ENCODE measurements around the gene YJU2. TPM values are rescaled to one million over a fixed set of nuclear protein-coding genes. Genes with fewer than 3 reads are reported as not detected.

Gene YJU2
- polyA plus RNA-seq, 2 of the 4 experiments (the other 2 are of a cell fraction): 12.3 to 14.9 TPM

- ChIA-PET CTCF (interaction anchor here (1.5 kb wide), 1 partner anchor 39 kb away, joined by 3 read pairs; no protein-coding TSS in a partner anchor), POLR2A (no interaction called here)
- TF ChIP-seq POLR2A (IDR thresholded peaks at IDR 0.05; ENCODE audit: low read length) (no peak), RAD21 (conservative IDR thresholded peaks at IDR 0.05 in 1 of 2, IDR thresholded peaks at IDR 0.05 in 1 of 2) (no peak), RARB (CRISPR knock-in tag; IDR thresholded peaks at IDR 0.05) (no peak), CBX2 (IDR thresholded peaks at IDR 0.05; ENCODE audit: borderline replicate concordance, low read depth) (no peak), NFE2L2 (conservative IDR thresholded peaks at IDR 0.05; ENCODE audit: low read length) (no peak), PHF8 (IDR thresholded peaks at IDR 0.05; ENCODE audit: borderline replicate concordance, low read depth) (no peak), HES2 (IDR thresholded peaks at IDR 0.05) (no peak), MAFK (IDR thresholded peaks at IDR 0.05; ENCODE audit: partially characterized antibody) (no peak), JUN (IDR thresholded peaks at IDR 0.05) (no peak), MAZ (IDR thresholded peaks at IDR 0.05; ENCODE audit: borderline replicate concordance, low read depth, low read length) (no peak), SMC3 (IDR thresholded peaks at IDR 0.05) (no peak), ZFP36 (IDR thresholded peaks at IDR 0.05; ENCODE audit: borderline replicate concordance, partially characterized antibody) (no peak)
- TF ChIP-seq, protein P1, sequence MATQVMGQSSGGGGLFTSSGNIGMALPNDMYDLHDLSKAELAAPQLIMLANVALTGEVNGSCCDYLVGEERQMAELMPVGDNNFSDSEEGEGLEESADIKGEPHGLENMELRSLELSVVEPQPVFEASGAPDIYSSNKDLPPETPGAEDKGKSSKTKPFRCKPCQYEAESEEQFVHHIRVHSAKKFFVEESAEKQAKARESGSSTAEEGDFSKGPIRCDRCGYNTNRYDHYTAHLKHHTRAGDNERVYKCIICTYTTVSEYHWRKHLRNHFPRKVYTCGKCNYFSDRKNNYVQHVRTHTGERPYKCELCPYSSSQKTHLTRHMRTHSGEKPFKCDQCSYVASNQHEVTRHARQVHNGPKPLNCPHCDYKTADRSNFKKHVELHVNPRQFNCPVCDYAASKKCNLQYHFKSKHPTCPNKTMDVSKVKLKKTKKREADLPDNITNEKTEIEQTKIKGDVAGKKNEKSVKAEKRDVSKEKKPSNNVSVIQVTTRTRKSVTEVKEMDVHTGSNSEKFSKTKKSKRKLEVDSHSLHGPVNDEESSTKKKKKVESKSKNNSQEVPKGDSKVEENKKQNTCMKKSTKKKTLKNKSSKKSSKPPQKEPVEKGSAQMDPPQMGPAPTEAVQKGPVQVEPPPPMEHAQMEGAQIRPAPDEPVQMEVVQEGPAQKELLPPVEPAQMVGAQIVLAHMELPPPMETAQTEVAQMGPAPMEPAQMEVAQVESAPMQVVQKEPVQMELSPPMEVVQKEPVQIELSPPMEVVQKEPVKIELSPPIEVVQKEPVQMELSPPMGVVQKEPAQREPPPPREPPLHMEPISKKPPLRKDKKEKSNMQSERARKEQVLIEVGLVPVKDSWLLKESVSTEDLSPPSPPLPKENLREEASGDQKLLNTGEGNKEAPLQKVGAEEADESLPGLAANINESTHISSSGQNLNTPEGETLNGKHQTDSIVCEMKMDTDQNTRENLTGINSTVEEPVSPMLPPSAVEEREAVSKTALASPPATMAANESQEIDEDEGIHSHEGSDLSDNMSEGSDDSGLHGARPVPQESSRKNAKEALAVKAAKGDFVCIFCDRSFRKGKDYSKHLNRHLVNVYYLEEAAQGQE (IDR thresholded peaks at IDR 0.05): no peak
- TF ChIP-seq, protein P2, sequence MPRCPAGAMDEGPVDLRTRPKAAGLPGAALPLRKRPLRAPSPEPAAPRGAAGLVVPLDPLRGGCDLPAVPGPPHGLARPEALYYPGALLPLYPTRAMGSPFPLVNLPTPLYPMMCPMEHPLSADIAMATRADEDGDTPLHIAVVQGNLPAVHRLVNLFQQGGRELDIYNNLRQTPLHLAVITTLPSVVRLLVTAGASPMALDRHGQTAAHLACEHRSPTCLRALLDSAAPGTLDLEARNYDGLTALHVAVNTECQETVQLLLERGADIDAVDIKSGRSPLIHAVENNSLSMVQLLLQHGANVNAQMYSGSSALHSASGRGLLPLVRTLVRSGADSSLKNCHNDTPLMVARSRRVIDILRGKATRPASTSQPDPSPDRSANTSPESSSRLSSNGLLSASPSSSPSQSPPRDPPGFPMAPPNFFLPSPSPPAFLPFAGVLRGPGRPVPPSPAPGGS (IDR thresholded peaks at IDR 0.05): no peak
- TF ChIP-seq, protein P3, sequence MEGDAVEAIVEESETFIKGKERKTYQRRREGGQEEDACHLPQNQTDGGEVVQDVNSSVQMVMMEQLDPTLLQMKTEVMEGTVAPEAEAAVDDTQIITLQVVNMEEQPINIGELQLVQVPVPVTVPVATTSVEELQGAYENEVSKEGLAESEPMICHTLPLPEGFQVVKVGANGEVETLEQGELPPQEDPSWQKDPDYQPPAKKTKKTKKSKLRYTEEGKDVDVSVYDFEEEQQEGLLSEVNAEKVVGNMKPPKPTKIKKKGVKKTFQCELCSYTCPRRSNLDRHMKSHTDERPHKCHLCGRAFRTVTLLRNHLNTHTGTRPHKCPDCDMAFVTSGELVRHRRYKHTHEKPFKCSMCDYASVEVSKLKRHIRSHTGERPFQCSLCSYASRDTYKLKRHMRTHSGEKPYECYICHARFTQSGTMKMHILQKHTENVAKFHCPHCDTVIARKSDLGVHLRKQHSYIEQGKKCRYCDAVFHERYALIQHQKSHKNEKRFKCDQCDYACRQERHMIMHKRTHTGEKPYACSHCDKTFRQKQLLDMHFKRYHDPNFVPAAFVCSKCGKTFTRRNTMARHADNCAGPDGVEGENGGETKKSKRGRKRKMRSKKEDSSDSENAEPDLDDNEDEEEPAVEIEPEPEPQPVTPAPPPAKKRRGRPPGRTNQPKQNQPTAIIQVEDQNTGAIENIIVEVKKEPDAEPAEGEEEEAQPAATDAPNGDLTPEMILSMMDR (IDR thresholded peaks at IDR 0.05): no peak
- TF ChIP-seq, protein P4, sequence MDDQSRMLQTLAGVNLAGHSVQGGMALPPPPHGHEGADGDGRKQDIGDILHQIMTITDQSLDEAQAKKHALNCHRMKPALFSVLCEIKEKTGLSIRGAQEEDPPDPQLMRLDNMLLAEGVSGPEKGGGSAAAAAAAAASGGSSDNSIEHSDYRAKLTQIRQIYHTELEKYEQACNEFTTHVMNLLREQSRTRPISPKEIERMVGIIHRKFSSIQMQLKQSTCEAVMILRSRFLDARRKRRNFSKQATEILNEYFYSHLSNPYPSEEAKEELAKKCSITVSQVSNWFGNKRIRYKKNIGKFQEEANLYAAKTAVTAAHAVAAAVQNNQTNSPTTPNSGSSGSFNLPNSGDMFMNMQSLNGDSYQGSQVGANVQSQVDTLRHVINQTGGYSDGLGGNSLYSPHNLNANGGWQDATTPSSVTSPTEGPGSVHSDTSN (IDR thresholded peaks at IDR 0.05): no peak
- no peak for FAIRE-seq
- 80% methylated on average over 12 of the region's 12 CpGs for WGBS (ENCODE audit: missing lambda C conversion rate)
- Histone ChIP-seq H3K4me3 (no peak overlapping the region), H3K4me2 (no peak overlapping the region), H3K4me1 (no peaks in the 10 kb centered on the region), H3K9me3 (no peaks in the 10 kb centered on the region), H3K27ac (no peak overlapping the region)
- ATAC-seq: no peak
- DNase-seq (ENCODE audit: low read depth in 1 of 2, low spot score in 1 of 2): no peak
Measured at GRCh38 chr19:4313847-4314490, 67.1 kb downstream of the YJU2 start.

DNA sequence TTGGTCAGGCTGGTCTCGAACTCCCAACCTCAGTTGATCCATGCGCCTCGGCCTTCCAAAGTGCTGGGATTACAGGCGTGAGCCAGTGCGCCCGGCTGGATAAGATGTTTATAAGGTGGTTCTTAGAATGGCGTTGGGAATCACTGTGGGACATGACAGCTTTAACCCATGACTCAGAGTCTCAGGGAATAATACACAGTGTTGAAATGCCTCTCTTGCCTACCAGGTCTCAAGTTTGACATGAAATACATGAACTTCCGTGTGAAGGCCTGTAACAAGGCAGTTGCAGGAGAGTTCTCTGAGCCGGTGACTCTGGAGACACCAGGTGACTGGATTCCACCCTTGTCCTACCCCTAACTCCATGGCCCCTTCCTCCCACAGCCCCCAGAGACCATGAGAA lies 70.1 kb downstream of the YJU2 start:
- Histone ChIP-seq H3K27ac (no peak overlapping the region), H3K9me3 (no peaks in the 10 kb centered on the region; the same call in 2 of the 3 replicates), H3K4me3 (no peak overlapping the region), H3K4me2 (no peak overlapping the region), H3K4me1 (no peaks in the 10 kb centered on the region)
- DNase-seq (ENCODE audit: low read depth in 1 of 2, low spot score in 1 of 2) (no peak), ATAC-seq (no peak), FAIRE-seq (no peak)
- POLR2A ChIA-PET: no interaction called here
- CTCF ChIA-PET: interaction anchor here (0.8 to 1.8 kb wide), 2 partner anchors 10 to 49 kb away, joined by 3 to 5 read pairs; no protein-coding TSS in a partner anchor
- WGBS (ENCODE audit: missing lambda C conversion rate): 73% methylated on average over 9 of the region's 9 CpGs
- TF ChIP-seq SMC3 (IDR thresholded peaks at IDR 0.05): no peak
- TF ChIP-seq NPAS2 (CRISPR knock-in tag; IDR thresholded peaks at IDR 0.05; ENCODE audit: borderline replicate concordance): no peak
- TF ChIP-seq, protein P1 (IDR thresholded peaks at IDR 0.05): no peak
- TF ChIP-seq ZC3H11A (IDR thresholded peaks at IDR 0.05): no peak
- TF ChIP-seq FOSB (CRISPR knock-in tag; IDR thresholded peaks at IDR 0.05): no peak
- no peak for TF ChIP-seq ZFP36 (IDR thresholded peaks at IDR 0.05; ENCODE audit: borderline replicate concordance, partially characterized antibody)
- TF ChIP-seq HDAC2 (IDR thresholded peaks at IDR 0.05): no peak
- TF ChIP-seq ZSCAN20 (CRISPR knock-in tag; IDR thresholded peaks at IDR 0.05): no peak
- no peak for TF ChIP-seq GATA3 (IDR thresholded peaks at IDR 0.05; ENCODE audit: borderline replicate concordance)
- TF ChIP-seq ATOH8 (CRISPR knock-in tag; IDR thresholded peaks at IDR 0.05; ENCODE audit: low read depth): no peak
- TF ChIP-seq PHF8 (IDR thresholded peaks at IDR 0.05; ENCODE audit: borderline replicate concordance, low read depth): no peak
- TF ChIP-seq POLR2A (IDR thresholded peaks at IDR 0.05; ENCODE audit: low read length): no peak
